Esophagus muscularis mucosa (tissue), 4 donors: ENCODE measurements around the gene OBSCN. TPM values are rescaled to one million over a fixed set of nuclear protein-coding genes. Genes with fewer than 3 reads are reported as not detected.
A peak's percentile ranks its signal among the peaks of the same experiment; 100 is the strongest.

Source experiments
- DNase-seq: peaks from one replicate; pipeline ENCODE4 v3.0.0-alpha.2; 2017; ENCODE audit errors: extremely low spot score
- H3K27ac ChIP-seq, 4 donors: fragments of 200-600 bp; sonication (generic); replicated peaks in 1 of 4; 1 replicate in 3 of 4; 2 replicates in 1 of 4; pipeline ENCODE4 v1.5.1; 2016 to 2019; ENCODE audit warnings: mild to moderate bottlenecking in 1 of 4
- H3K27me3 ChIP-seq, 4 donors: fragments of 200-600 bp; sonication (generic); one replicate each; pipeline versions ENCODE4 v1.5.1 to v1.6.0; 2016 to 2019
- H3K36me3 ChIP-seq, 4 donors: fragments of 200-600 bp; sonication (generic); one replicate each; pipeline ENCODE4 v1.5.1; 2016 to 2019
- H3K4me1 ChIP-seq, 4 donors: fragments of 200-600 bp; sonication (generic); one replicate each; pipeline ENCODE4 v1.5.1; 2016 to 2019
- H3K4me3 ChIP-seq, 4 donors: fragments of 200-600 bp; sonication (generic); 1 replicate in 2 of 4; 2 replicates in 2 of 4; pipeline ENCODE4 v1.5.1; 2016 to 2019; ENCODE audit warnings: mild to moderate bottlenecking in 4 of 4, moderate library complexity in 1 of 4
- H3K9me3 ChIP-seq, 4 donors: fragments of 200-600 bp; sonication (generic); 1 replicate in 3 of 4; 2 replicates in 1 of 4; pipeline ENCODE4 v1.5.1; 2016 to 2019
- EP300 ChIP-seq: sonication (generic); formaldehyde crosslinking; IDR thresholded peaks from one replicate; pipeline ENCODE4 v1.6.1; 2017; ENCODE audit warnings: antibody characterized with exemption
- POLR2A ChIP-seq: fragments of 450-650 bp; IDR thresholded peaks from one replicate; pipeline ENCODE4 v1.6.1; 2017; ENCODE audit warnings: antibody characterized with exemption, moderate library complexity, mild to moderate bottlenecking, low read depth
- POLR2AphosphoS5 ChIP-seq, 2 donors: sonication (generic); formaldehyde crosslinking; IDR thresholded peaks; one replicate each; pipeline ENCODE4 v1.6.1; 2017; ENCODE audit warnings: antibody characterized with exemption in 2 of 2
- WGBS: methylation state at CpG from one replicate; pipeline ENCODE4 v1.1.5; 2018; 5-methylcytosine and 5-hydroxymethylcytosine counted together
- intact Hi-C: fragments of 100-400 bp; cut with DNase I; formaldehyde crosslinking; loops from one replicate; pipeline ENCODE4 v1.15.1; 2023
- total RNA-seq, 4 donors: library from RNA; depleted of rRNA; stranded (reverse); fragments of >200 nt; gene quantifications; one replicate each; pipeline versions ENCODE4 v1.1.0 to v1.2.1, GENCODE V29; 2016
- TF ChIP-seq, protein P1 (sequence below), 3 experiments: fragments of 200-600 bp in 2 of 3; fragments of 450-650 bp in 1 of 3; sonication (generic) in 2 of 3; IDR thresholded peaks; one replicate each; pipeline ENCODE4 v1.5.1; 2017 to 2019; ENCODE audit warnings: antibody characterized with exemption in 3 of 3, mild to moderate bottlenecking in 2 of 3, moderate library complexity in 1 of 3

OBSCN gene
- total RNA-seq, 4 donors from 2014 or later: 12.6 to 31.4 (median 17.8) TPM

GRCh38 chr1:228166170-228166936 is 41.5 kb upstream of the OBSCN start:
- H3K4me3 ChIP-seq: peak overlapping the region; percentile 76 to 99 (median 88)
- peak overlapping the region; percentile 97 to 100 (median 100) for H3K27ac ChIP-seq
- no peaks in the 10 kb centered on the region for H3K9me3 ChIP-seq
- DNase-seq: peak; percentile 94
- intact Hi-C loops: loop anchor here (5.0 kb wide), 1 partner anchor 34 kb away; no protein-coding TSS in a partner anchor
- TF ChIP-seq, protein P1, sequence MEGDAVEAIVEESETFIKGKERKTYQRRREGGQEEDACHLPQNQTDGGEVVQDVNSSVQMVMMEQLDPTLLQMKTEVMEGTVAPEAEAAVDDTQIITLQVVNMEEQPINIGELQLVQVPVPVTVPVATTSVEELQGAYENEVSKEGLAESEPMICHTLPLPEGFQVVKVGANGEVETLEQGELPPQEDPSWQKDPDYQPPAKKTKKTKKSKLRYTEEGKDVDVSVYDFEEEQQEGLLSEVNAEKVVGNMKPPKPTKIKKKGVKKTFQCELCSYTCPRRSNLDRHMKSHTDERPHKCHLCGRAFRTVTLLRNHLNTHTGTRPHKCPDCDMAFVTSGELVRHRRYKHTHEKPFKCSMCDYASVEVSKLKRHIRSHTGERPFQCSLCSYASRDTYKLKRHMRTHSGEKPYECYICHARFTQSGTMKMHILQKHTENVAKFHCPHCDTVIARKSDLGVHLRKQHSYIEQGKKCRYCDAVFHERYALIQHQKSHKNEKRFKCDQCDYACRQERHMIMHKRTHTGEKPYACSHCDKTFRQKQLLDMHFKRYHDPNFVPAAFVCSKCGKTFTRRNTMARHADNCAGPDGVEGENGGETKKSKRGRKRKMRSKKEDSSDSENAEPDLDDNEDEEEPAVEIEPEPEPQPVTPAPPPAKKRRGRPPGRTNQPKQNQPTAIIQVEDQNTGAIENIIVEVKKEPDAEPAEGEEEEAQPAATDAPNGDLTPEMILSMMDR (IDR thresholded peaks at IDR 0.05): peak; percentile 21 to 35 (median 24)
- TF ChIP-seq EP300: no peak
- TF ChIP-seq POLR2A: peak; percentile 13
- 26% methylated on average over 10 of the region's 26 CpGs for WGBS
- H3K36me3 ChIP-seq: peaks cover 0 to 14% (median 4%) of the 10 kb centered on the region in 4 donors
- peaks cover 42 to 49% (median 45%) of the 10 kb centered on the region in 4 donors for H3K4me1 ChIP-seq
- peaks cover 0 to 22% (median 5%) of the 10 kb centered on the region in 4 donors for H3K27me3 ChIP-seq

GRCh38 chr1:228168563-228169270 is 39.1 kb upstream of the OBSCN start:
- Histone ChIP-seq H3K4me1 (peaks cover 19 to 31% (median 26%) of the 10 kb centered on the region in 4 donors), H3K27ac (no peak overlapping the region), H3K9me3 (no peaks in the 10 kb centered on the region), H3K36me3 (peaks cover 0 to 15% (median 4%) of the 10 kb centered on the region in 4 donors), H3K27me3 (no peaks in the 10 kb centered on the region), H3K4me3 (no peak overlapping the region)
- DNase-seq: no peak
- TF ChIP-seq, protein P1 (IDR thresholded peaks at IDR 0.05): no peak
- TF ChIP-seq POLR2AphosphoS5 (IDR thresholded peaks at IDR 0.05) (no peak), EP300 (no peak), POLR2A (no peak)
- intact Hi-C loops: loop anchor here (5.0 kb wide), 1 partner anchor 36 kb away; no protein-coding TSS in a partner anchor
- 79% methylated on average over 10 of the region's 12 CpGs for WGBS

DNA sequence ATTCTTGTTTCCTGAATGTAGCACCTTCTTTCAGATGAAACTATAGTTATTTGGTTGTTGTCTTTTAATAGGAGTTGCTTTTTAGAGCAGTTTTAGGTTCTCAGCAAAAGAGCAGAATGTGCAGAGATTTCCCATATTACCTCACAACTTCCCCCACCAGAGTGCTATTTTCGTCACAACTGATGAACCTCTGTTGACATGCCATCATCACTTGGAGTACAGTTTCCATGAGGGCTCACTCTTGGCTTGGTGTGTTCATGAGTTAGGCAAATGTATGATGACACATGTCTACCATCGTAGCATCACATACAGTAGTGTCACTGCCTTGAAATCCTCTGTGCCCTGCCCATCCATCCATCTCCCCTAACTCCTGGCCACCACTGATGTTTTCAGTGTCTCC is 38.5 kb upstream of the OBSCN start:
- WGBS: 83% methylated on average over 2 of the region's 2 CpGs
- intact Hi-C loops: loop anchor here (5.0 kb wide), 1 partner anchor 37 kb away; no protein-coding TSS in a partner anchor

DNA sequence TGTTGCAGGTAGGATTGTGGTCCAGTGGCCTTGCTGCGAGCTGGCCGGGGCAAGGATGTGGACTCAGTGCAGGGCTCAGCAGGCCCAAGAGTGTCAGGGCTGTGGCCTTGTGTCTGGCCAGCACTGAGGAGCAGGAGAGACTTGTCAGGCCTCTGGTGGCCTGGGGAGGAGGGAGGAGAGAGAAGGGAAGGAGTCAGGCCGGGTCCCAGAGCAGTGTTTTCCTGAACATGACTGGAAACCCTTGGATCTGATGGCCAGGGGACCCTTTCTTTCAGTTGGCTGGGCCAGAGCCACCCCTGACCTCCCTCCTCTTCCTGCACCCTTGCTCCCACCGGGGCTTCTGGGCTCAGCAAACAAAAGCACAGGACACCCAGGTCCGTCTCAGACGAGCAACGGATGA is 37.2 kb upstream of the OBSCN start:
- no peak for DNase-seq
- H3K27me3 ChIP-seq: no peaks in the 10 kb centered on the region
- TF ChIP-seq EP300 (no peak), POLR2AphosphoS5 (IDR thresholded peaks at IDR 0.05) (no peak), POLR2A (no peak)
- TF ChIP-seq, protein P1 (IDR thresholded peaks at IDR 0.05): no peak
- H3K27ac ChIP-seq: no peak overlapping the region
- WGBS: 81% methylated on average over 3 of the region's 7 CpGs
- H3K4me1 ChIP-seq: peaks cover 8 to 25% (median 16%) of the 10 kb centered on the region in 4 donors
- intact Hi-C loops: no loop called here
- H3K4me3 ChIP-seq: no peak overlapping the region
- no peaks in the 10 kb centered on the region for H3K9me3 ChIP-seq
- peaks cover 4 to 26% (median 15%) of the 10 kb centered on the region in 4 donors for H3K36me3 ChIP-seq

More for the DNA sequence above, 38.5 kb upstream of the OBSCN start:
- Histone ChIP-seq H3K4me1 (peaks cover 17 to 27% (median 22%) of the 10 kb centered on the region in 4 donors), H3K9me3 (no peaks in the 10 kb centered on the region), H3K4me3 (no peak overlapping the region), H3K36me3 (peaks cover 0 to 15% (median 4%) of the 10 kb centered on the region in 4 donors), H3K27ac (no peak overlapping the region), H3K27me3 (no peaks in the 10 kb centered on the region)
- no peak for TF ChIP-seq EP300
- no peak for TF ChIP-seq POLR2AphosphoS5 (IDR thresholded peaks at IDR 0.05)
- TF ChIP-seq, protein P1 (IDR thresholded peaks at IDR 0.05): no peak
- TF ChIP-seq POLR2A: no peak
- no peak for DNase-seq
